ENCODE results near the gene POU2F2. TPM values are rescaled to one million over a fixed set of nuclear protein-coding genes. Genes with fewer than 3 reads are reported as not detected.

The POU2F2 gene
- total RNA-seq, 1 experiment from 2014 or later, result 2.9 TPM

GRCh38 chr19:42109896-42110295 is 22.4 kb downstream of the POU2F2 start:
- intact Hi-C loops (cut with micrococcal nuclease; ENCODE audit: unreplicated experiment), result loop anchor here (5.0 to 10.0 kb wide), 2 partner anchors 132 to 425 kb away; partner anchors contain the start of gene GSK3A
- POLR2A ChIA-PET (ENCODE audit: unreplicated experiment), result no interaction called here
- no TSS peak for BruUV-seq (replicated peaks)

GRCh38 chr19:42108527-42109389 is 23.5 kb downstream of the POU2F2 start:
- no peaks in the 10 kb centered on the region for H3K79me2 ChIP-seq (ENCODE audit: low read depth)
- no peak overlapping the region for H3K27ac ChIP-seq
- no peaks in the 10 kb centered on the region for H3K9me3 ChIP-seq (ENCODE audit: insufficient read depth, low read depth)
- no peaks in the 10 kb centered on the region for H3K27me3 ChIP-seq (ENCODE audit: insufficient read depth, low read depth)
- H4K20me1 ChIP-seq (ENCODE audit: insufficient read depth), result no peaks in the 10 kb centered on the region
- no peaks in the 10 kb centered on the region for H3K36me3 ChIP-seq (ENCODE audit: low read depth)
- H3K4me1 ChIP-seq (replicated peaks; ENCODE audit: insufficient read depth), result peaks cover 14% of the 10 kb centered on the region
- CTCF ChIA-PET, result interaction anchor here (0.5 to 1.4 kb wide), 5 partner anchors 9 to 333 kb away, joined by 3 to 5 read pairs (median 4); no protein-coding TSS in a partner anchor
- BruUV-seq (replicated peaks), result no TSS peak
- intact Hi-C loops (cut with micrococcal nuclease; ENCODE audit: unreplicated experiment), result loop anchor here (1.0 to 10.0 kb wide), 3 partner anchors 217 to 426 kb away; partner anchors contain the start of gene MEGF8
- POLR2A ChIA-PET (ENCODE audit: unreplicated experiment), result no interaction called here
- H3K9me2 ChIP-seq (ENCODE audit: insufficient read depth), result no peaks in the 10 kb centered on the region
- H3F3A ChIP-seq (ENCODE audit: insufficient read depth, low read depth), result peaks cover 12% of the 10 kb centered on the region; the same call in 1 of the 2 replicates
- TF ChIP-seq EZH2 (IDR thresholded peaks at IDR 0.05; ENCODE audit: low read depth) (no peak), CTCF (conservative IDR thresholded peaks at IDR 0.05) (peak; percentile 98)
- no peak overlapping the region for H3K4me2 ChIP-seq
- no peak overlapping the region for H3K4me3 ChIP-seq
- peak; percentile 70 to 83 for DNase-seq
- H2AFZ ChIP-seq, result no peak overlapping the region

More at GRCh38 chr19:42109896-42110295, 22.4 kb downstream of the POU2F2 start:
- Histone ChIP-seq H3K27ac (no peak overlapping the region), H2AFZ (no peak overlapping the region), H3K9me3 (ENCODE audit: insufficient read depth, low read depth) (no peaks in the 10 kb centered on the region), H3K4me2 (no peak overlapping the region), H3K4me3 (no peak overlapping the region), H3K27me3 (ENCODE audit: insufficient read depth, low read depth) (no peaks in the 10 kb centered on the region), H3K79me2 (ENCODE audit: low read depth) (no peaks in the 10 kb centered on the region), H3F3A (ENCODE audit: insufficient read depth, low read depth) (peaks cover 23% of the 10 kb centered on the region), H3K36me3 (ENCODE audit: low read depth) (no peaks in the 10 kb centered on the region), H3K4me1 (replicated peaks; ENCODE audit: insufficient read depth) (peaks cover 25% of the 10 kb centered on the region), H4K20me1 (ENCODE audit: insufficient read depth) (no peaks in the 10 kb centered on the region), H3K9me2 (ENCODE audit: insufficient read depth) (no peaks in the 10 kb centered on the region)
- DNase-seq, result no peak
- no peak for TF ChIP-seq CTCF (conservative IDR thresholded peaks at IDR 0.05)
- TF ChIP-seq EZH2 (IDR thresholded peaks at IDR 0.05; ENCODE audit: low read depth), result no peak
- CTCF ChIA-PET, result interaction anchor here (0.6 to 0.7 kb wide), 2 partner anchors 10 to 74 kb away, joined by 3 to 5 read pairs; no protein-coding TSS in a partner anchor

GRCh38 chr19:42105368-42105767 is 26.9 kb downstream of the POU2F2 start:
- Histone ChIP-seq H3K79me2 (ENCODE audit: low read depth) (no peaks in the 10 kb centered on the region), H3K9me3 (ENCODE audit: insufficient read depth, low read depth) (no peaks in the 10 kb centered on the region), H3K27me3 (ENCODE audit: insufficient read depth, low read depth) (no peaks in the 10 kb centered on the region), H3K9me2 (ENCODE audit: insufficient read depth) (no peaks in the 10 kb centered on the region), H3K36me3 (ENCODE audit: low read depth) (no peaks in the 10 kb centered on the region), H3K4me3 (no peak overlapping the region), H3F3A (ENCODE audit: insufficient read depth, low read depth) (peaks cover 10% of the 10 kb centered on the region), H3K27ac (no peak overlapping the region), H3K4me2 (no peak overlapping the region), H2AFZ (no peak overlapping the region), H3K4me1 (replicated peaks; ENCODE audit: insufficient read depth) (no peaks in the 10 kb centered on the region), H4K20me1 (ENCODE audit: insufficient read depth) (no peaks in the 10 kb centered on the region)
- POLR2A ChIA-PET (ENCODE audit: unreplicated experiment), result no interaction called here
- CTCF ChIA-PET, result no interaction called here
- no TSS peak for BruUV-seq (replicated peaks)
- TF ChIP-seq CTCF (conservative IDR thresholded peaks at IDR 0.05) (no peak), EZH2 (IDR thresholded peaks at IDR 0.05; ENCODE audit: low read depth) (no peak)
- DNase-seq, result no peak
- intact Hi-C loops (cut with micrococcal nuclease; ENCODE audit: unreplicated experiment), result loop anchor here (10.0 kb wide), 1 partner anchor 429 kb away; no protein-coding TSS in a partner anchor
